ENCODE results near the gene ARL3. TPM values are rescaled to one million over a fixed set of nuclear protein-coding genes. Genes with fewer than 3 reads are reported as not detected.
A peak's percentile ranks its signal among the peaks of the same experiment; 100 is the strongest.
"Not testable (repeated sequence)": the region's sequence is repeated elsewhere in the genome, so short reads cannot be mapped to it uniquely, and the experiment has no call there.

The ARL3 gene
- total RNA-seq, 1 donor from 2014 or later: 7.3 TPM

GRCh38 chr10:102668326-102669107 lies 45.7 kb downstream of the ARL3 start:
- intact Hi-C loops (cut with DNase I): no loop called here
- peak overlapping the region; percentile 84 for H3K27ac ChIP-seq
- no peak overlapping the region for H3K4me3 ChIP-seq
- no peaks in the 10 kb centered on the region for H3K9me3 ChIP-seq
- no peaks in the 10 kb centered on the region for H3K36me3 ChIP-seq
- no peak for TF ChIP-seq CTCF (IDR thresholded peaks at IDR 0.05)
- H3K27me3 ChIP-seq (ENCODE audit: low read depth): no peaks in the 10 kb centered on the region
- peaks cover 36% of the 10 kb centered on the region for H3K4me1 ChIP-seq
- ATAC-seq (no peak), DNase-seq (no peak)

- H3K27me3 ChIP-seq (ENCODE audit: low read depth); H3K27ac ChIP-seq; H3K36me3 ChIP-seq; ATAC-seq; intact Hi-C loops (cut with DNase I); DNase-seq; H3K4me3 ChIP-seq; H3K9me3 ChIP-seq: not testable (repeated sequence)
- H3K4me1 ChIP-seq: peaks cover 25% of the 10 kb centered on the region
Observed at GRCh38 chr10:102667411-102667810, 46.8 kb downstream of the ARL3 start.

- ATAC-seq (no peak), DNase-seq (no peak)
- H3K27me3 ChIP-seq (ENCODE audit: low read depth): no peaks in the 10 kb centered on the region
- no peak overlapping the region for H3K27ac ChIP-seq
- TF ChIP-seq CTCF (IDR thresholded peaks at IDR 0.05): no peak
- no peaks in the 10 kb centered on the region for H3K36me3 ChIP-seq
- no peaks in the 10 kb centered on the region for H3K9me3 ChIP-seq
- H3K4me3 ChIP-seq: no peak overlapping the region
- intact Hi-C loops (cut with DNase I): no loop called here
- H3K4me1 ChIP-seq: peaks cover 30% of the 10 kb centered on the region
Observed at GRCh38 chr10:102665904-102666509, 48.2 kb downstream of the ARL3 start.

- Histone ChIP-seq H3K9me3 (no peaks in the 10 kb centered on the region), H3K4me3 (peak overlapping the region; percentile 20)
Observed at GRCh38 chr10:102661658-102662028, 52.6 kb downstream of the ARL3 start.

GRCh38 chr10:102660888-102661657 lies 53.1 kb downstream of the ARL3 start:
- ATAC-seq (peak; percentile 56 to 73), DNase-seq (peak; percentile 80)
- H3K4me1 ChIP-seq: peaks cover 51% of the 10 kb centered on the region
- intact Hi-C loops (cut with DNase I): no loop called here
- H3K4me3 ChIP-seq: peak overlapping the region; percentile 20
- TF ChIP-seq CTCF (IDR thresholded peaks at IDR 0.05): no peak
- H3K27me3 ChIP-seq (ENCODE audit: low read depth): no peaks in the 10 kb centered on the region
- H3K36me3 ChIP-seq: peaks cover 27% of the 10 kb centered on the region
- no peaks in the 10 kb centered on the region for H3K9me3 ChIP-seq
- peak overlapping the region; percentile 74 for H3K27ac ChIP-seq

More at GRCh38 chr10:102661658-102662028, 52.6 kb downstream of the ARL3 start:
- intact Hi-C loops (cut with DNase I): no loop called here
- DNase-seq (no peak), ATAC-seq (no peak)
- Histone ChIP-seq H3K27me3 (ENCODE audit: low read depth) (no peaks in the 10 kb centered on the region), H3K27ac (peak overlapping the region; percentile 74), H3K4me1 (peaks cover 47% of the 10 kb centered on the region), H3K36me3 (peaks cover 21% of the 10 kb centered on the region)
- no peak for TF ChIP-seq CTCF (IDR thresholded peaks at IDR 0.05)
